Renal cortex interstitium (tissue), 15 donors: ENCODE data around the gene CNTN1. TPM values are rescaled to one million over a fixed set of nuclear protein-coding genes. Genes with fewer than 3 reads are reported as not detected.

Experiments
- DNase-seq, 11 donors: peaks; one replicate each; pipeline ENCODE4 v3.0.0-alpha.2; 2013; ENCODE audit warnings: low read depth in 9 of 11, low spot score in 4 of 11; ENCODE audit errors: extremely low read depth in 1 of 11
- long read RNA-seq, 16 experiments: transcript quantifications; one replicate each; lab custom pipeline, GENCODE V29; 2026
- polyA plus RNA-seq, 3 donors: library from polyadenylated mRNA; unstranded; fragments of 120-200 nt; gene quantifications; one replicate each; pipeline ENCODE4 v1.2.1, GENCODE V29; 2013; ENCODE audit not compliant: insufficient read length in 3 of 3

The CNTN1 gene
- 10 to 100 TPM; 37.6 to 45.2 (median 38.1) TPM for polyA plus RNA-seq
- long read RNA-seq, donor 1: 0 reads
- long read RNA-seq, donor 2: 0 reads
- long read RNA-seq, donor 3, full-length matches to known transcripts: 4 of 4 reads
- long read RNA-seq, donor 3, partial matches to known transcripts: 0 of 4 reads
- long read RNA-seq, donor 3, other reads (novel, unspliced or antisense): 0 of 4 reads
- long read RNA-seq, donor 4: 0 reads
- long read RNA-seq, donor 5: 0 reads
- long read RNA-seq, donor 6, full-length matches to known transcripts: 1 of 1 reads
- long read RNA-seq, donor 6, partial matches to known transcripts: 0 of 1 reads
- long read RNA-seq, donor 6, other reads (novel, unspliced or antisense): 0 of 1 reads
- long read RNA-seq, donor 7, full-length matches to known transcripts: 2 of 2 reads
- long read RNA-seq, donor 7, partial matches to known transcripts: 0 of 2 reads
- long read RNA-seq, donor 7, other reads (novel, unspliced or antisense): 0 of 2 reads
- long read RNA-seq, donor 8, full-length matches to known transcripts: 1 of 16 reads
- long read RNA-seq, donor 8, partial matches to known transcripts: 15 of 16 reads
- long read RNA-seq, donor 8, other reads (novel, unspliced or antisense): 0 of 16 reads
- long read RNA-seq, donor 9: 0 reads
- long read RNA-seq, donor 10, full-length matches to known transcripts: 2 of 2 reads
- long read RNA-seq, donor 10, partial matches to known transcripts: 0 of 2 reads
- long read RNA-seq, donor 10, other reads (novel, unspliced or antisense): 0 of 2 reads
- long read RNA-seq, donor 11, full-length matches to known transcripts: 4 of 4 reads
- long read RNA-seq, donor 11, partial matches to known transcripts: 0 of 4 reads
- long read RNA-seq, donor 11, other reads (novel, unspliced or antisense): 0 of 4 reads
- long read RNA-seq, donor 12: 0 reads
- long read RNA-seq, donor 13: 0 reads
- long read RNA-seq, donor 14, full-length matches to known transcripts: 2 of 2 reads
- long read RNA-seq, donor 14, partial matches to known transcripts: 0 of 2 reads
- long read RNA-seq, donor 14, other reads (novel, unspliced or antisense): 0 of 2 reads
- long read RNA-seq, donor 15, full-length matches to known transcripts: 2 of 2 reads
- long read RNA-seq, donor 15, partial matches to known transcripts: 0 of 2 reads
- long read RNA-seq, donor 15, other reads (novel, unspliced or antisense): 0 of 2 reads
- long read RNA-seq, donor 16, full-length matches to known transcripts: 5 of 10 reads
- long read RNA-seq, donor 16, partial matches to known transcripts: 5 of 10 reads
- long read RNA-seq, donor 16, other reads (novel, unspliced or antisense): 0 of 10 reads

DNA sequence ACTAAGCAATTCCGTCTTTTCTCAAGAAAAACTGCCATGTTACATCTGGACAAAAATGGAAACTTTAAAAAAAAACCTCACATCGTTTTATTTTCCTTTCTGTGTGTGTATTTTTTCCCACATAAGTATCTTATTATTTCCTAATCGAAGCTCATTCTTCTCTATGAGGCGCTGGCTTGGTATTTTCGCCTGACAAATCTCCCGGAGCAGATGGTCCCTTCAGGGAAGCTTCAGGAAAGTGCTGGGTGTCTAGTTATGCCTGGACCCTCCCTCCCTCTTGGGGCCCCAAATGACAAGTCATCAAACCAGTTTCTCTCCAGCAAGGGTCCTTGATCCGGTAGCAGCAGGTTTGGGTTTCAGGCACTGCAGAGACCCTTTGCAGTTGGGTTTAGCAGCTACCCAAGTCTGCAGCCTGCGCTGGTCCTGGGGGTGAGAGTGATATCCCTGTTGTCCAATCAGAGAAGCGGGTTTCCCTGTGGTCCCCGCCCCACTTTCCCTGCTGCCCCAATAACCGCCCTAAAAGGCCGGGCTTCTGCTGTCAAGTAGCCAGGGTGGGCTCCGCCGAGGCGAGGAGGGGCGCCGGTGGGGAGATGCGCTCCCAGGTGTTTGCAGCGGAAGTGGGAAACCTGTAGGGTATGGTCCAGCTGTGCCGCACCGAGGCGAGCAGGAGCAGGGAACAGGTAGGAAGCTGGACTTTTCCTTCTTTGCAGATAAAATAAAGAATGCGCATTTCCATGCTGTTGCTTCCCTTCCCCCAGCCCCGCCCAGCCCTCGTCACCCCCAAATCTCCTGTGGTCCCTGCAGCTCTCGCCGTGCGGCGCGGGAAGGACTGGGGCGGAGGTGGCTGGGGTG, at the start of gene CNTN1:
Gene CNTN1, plus strand, starts transcription at position 527 of the 852 bp plus-strand sequence.
- DNase-seq: peak; percentile 66 to 88 (median 80)

DNA sequence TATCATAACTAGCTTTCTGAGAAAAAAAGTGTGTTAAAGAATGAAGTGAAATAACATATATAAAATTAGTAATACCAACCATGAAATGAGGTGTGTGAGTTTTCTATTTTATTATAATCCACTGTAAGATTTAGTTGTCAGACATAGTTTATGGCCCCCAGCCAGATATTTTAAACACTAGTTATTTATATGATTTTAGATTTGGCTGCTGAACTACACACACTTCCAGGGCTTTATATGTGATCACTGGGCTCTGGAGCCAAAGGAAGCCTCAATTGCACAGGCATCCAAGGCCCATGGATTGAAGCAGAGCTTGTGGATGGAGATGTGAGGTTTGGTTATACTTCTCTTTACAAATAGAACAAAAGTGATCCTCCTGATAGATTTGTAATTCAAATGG, 48.7 kb upstream of the CNTN1 start:
- no peak for DNase-seq

DNA sequence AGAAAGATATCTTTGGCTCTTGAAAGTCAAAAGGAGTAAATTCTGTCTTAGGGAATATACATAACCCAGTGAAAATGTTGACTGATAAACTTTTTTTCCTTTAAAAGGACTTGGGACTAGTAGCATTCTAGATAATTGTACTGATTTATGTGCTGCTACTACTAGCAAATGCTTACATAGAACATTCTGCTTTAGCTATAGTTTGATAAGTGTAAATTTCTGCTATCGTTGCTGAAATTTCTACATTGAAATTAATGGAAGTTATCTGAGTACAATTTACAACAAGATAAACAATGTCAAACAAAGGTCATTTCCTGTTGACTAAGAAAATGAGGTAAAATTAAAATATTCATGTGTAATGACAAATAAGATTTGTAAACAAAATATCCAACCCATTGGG, 48.3 kb upstream of the CNTN1 start:
- no peak for DNase-seq

DNA sequence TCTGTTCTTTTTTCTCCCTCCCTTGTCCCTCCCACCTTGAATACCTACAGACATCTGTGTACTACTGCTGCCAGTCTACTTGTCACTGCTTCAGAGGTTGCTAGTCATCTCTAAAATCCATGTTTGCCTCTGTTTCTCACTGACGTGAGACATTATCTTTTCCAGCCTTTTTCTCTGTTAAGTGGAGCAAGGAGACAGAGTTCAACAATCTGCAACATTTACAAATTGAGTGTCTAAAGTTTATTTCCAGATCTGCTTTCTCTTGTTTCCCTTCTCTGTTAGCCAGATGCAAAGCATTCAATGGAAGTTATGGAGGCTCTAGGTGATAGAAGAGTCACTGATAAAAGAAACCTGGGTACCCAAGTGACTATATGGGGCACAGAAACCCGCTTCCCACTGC, 47.5 kb upstream of the CNTN1 start:
- no peak for DNase-seq

DNA sequence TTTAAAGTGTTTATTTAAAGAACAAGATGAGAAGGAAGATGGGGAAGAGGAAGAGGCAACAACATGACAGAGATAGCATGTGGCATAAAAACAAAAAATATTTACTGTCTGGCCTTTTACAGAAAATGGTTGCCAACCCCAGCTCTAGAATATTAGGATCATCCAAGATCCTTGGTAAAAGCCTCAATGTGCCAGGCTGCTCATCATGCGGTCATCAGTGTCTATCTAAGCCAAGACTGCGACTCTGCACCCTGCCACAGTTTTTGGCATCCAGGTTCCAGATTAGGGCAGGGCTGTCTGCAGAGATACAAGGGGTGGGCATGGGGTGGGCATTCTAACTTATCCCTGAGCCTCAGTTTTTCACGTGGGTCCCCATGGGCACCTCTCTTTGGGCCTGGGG, 46.9 kb upstream of the CNTN1 start:
- DNase-seq: no peak

DNA sequence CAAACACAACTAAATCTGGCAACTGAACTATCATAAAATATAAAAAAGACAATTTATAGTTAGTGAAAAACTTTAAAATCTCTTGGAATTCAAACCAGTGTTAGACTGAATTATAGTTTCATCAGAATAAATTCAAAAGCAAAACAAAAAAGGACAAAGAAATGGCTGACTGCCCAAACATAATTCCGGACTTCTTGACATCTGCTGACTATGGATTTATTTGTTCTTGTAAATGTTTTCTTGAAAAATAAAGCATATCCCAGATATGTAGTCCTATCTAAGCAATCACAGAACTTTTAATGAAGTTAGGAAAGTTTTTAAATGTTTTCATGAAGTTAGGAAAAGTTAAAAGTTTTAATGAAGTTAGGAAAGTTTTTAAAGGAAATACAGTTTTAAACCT, 45.8 kb upstream of the CNTN1 start:
- DNase-seq: peak in 3 of 11 donors; percentile 40 to 46 (median 45)

DNA sequence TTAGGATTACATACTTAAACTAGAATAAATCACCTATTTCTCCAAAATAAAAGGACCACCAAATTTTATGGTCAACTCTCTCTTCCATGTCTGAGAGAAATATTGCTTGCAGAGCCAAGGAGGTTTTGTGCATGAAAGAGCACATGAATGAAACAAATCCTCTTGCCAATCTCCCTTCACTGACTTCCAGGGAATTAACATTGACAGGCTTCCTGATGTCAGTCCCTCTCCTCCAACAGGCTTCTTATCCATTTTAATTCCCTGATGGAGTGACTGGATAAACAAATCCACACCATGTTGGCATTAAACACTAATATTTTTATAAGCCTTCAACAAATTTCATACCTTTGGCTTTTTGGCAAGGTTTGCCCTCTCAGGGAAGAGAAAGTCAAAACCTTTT, 45.3 kb upstream of the CNTN1 start:
- no peak for DNase-seq

DNA sequence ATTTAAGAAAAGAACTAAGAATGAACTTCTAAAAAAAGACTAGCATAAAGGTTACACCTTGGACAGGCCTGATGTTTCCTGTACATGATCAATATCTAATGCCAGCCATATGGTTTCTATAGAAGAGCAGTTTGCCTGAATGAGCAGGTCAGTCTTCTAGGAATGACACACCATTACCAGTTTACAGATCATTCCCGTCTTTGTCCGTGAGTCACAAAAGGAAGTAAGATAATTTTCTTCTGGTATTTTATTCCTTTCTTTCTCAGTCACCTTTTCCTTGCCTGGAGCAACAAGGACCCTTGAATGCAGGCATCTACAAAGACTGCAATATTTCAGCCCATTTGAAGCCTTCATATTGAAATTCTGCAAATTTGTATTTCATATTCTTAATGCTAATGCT, 44.6 kb upstream of the CNTN1 start:
- no peak for DNase-seq

DNA sequence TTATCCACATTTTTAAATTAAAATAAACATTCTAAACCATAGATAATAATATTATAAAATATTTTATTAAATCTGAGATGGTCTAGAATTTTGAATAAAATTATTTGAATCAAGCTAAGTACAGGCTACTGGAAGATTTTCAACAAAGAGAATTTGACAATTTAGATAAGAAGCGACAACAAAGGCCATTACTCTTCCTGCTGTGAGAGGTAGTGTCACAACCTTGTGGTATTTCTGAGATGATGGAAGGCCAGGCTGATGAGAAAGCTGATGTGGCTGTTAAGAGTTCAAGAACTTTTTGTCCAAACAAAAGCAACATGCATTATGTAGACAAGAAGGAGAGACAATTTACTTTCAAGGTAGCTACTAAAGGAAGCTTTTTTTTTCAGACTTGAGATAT, 43.7 kb upstream of the CNTN1 start:
- no peak for DNase-seq

DNA sequence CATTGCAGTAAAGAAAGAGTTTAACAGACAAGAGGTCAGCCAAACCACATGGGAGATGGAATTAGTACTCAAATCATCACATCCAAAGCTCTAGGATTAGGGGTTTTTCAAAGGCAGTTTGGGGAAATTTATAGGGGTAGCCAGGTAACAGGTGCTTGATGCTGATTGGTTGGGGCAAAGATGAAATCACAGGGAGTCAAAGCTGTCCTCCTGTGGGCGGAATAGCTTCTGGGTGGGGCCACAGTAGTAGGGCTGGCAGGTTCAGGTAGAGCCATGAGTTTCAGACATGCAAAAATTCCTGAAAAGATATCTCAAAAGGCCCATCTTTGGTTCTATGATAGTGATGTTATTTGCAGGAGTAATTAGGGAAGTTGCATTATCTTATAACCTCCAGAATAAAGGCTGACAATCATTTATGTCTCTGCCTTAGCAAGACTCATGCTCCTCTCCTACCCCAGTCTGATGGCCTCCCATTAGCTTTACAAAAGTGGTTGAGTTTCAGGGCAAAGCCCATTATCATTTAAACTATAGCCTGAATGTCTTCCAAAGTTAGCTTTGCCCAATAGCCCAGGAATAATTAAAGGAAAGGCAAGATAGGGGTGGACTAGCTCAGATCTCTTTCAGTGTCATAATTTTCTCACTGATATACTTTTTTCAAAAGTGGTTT, 42.1 kb upstream of the CNTN1 start:
- no peak for DNase-seq

DNA sequence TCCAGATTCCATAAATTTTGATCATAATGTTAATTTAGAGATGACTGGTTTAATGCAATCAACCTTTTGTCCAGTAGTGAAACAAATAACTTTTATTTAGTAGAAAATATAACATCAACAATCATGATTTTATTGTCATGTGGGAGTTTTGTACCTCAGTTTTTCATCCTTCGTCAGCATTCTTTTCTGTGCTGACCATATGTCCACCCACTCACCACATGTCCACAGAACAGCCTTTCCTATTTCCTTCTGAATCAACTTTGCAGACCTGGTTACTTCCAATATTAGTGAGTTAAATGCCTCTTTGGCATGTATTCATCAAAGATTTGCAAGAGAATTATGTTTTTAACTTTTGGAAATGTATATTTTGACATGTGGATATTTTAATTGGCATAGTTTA, 36.8 kb upstream of the CNTN1 start:
- no peak for DNase-seq

DNA sequence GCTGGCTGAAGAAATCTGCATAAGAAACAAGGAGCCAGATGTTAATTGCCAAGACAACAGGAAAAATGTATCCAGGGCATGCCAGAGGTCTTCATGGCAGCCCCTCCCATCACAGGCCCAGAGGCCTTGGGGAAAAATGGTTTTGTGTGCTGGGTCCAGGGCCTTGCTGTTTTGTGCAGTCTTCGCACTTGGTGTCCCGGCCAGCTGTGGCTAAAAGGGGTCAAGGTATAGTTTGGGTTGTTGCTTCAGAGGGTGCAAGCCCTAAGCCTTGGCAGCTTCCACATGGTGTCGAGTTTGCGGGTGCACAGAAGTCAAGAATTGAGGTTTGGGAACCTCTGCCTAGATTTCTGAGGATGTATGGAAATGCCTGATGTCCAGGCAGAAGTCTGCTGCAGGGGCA, 29.9 kb upstream of the CNTN1 start:
- DNase-seq: no peak

DNA sequence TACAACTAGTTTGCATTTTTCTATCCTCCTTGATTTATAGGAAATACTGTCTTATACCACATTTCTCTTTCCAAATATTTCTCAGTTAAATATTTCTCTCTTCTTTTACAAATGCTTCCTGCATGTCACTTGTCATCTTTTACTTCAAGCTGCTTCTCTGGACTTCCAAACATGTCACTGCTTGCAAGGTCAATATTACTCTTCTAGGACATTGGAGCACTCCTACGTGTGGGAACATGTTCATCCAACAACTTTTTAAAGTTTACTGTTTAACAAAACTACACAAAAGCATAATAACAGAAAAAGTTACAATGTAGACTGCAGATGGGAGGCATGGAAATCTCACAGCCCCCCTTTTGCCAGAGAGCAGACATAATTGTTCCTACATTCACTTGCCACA, 28.5 kb upstream of the CNTN1 start:
- DNase-seq: no peak

DNA sequence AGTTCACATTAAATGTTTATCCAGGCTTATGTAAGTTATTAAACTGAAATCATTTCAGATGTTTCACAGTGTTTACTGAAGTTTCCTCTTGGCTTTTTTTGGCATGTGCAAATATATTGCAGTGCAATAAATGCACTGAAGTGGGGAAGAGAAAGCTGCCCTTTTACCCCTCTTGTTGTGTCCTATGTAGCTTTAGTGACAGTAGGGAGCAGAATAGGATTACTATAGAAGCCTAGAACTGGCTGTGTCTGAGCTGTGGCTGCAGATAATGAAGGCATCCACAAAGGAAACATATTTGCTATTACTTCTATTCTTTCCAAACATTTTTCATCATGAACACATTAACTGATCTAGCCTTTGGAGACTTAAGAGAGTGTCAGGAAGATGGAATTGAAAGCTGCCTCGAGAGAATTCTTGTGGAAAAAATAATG, 24.1 kb upstream of the CNTN1 start:
- no peak for DNase-seq

DNA sequence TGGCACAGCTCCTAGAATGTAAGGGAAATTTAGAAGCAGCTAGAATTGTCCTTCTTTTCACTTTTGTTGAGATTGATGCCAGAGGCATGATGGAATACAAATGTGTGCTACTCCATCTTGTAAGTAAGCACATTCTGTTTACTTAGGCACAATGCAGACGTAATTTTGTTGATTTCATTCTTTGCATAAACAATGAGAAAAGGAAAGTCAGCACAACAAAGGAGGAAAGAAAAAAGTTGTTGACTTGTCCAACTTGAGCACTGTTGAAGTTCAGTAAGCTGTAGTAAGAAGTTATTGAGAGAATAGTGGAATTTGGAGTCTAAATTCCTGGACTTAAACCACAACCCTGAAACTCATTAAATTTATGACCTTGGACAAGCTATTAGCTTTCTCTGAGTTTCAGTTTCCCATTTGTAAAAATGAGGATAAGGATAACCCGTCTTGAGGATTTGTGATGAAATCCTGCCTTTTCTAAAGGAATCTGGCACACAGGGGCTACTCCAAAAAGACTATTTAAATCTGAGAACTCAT, 19.4 kb upstream of the CNTN1 start:
- DNase-seq: peak in 7 of 11 donors; percentile 50 to 77 (median 55)

DNA sequence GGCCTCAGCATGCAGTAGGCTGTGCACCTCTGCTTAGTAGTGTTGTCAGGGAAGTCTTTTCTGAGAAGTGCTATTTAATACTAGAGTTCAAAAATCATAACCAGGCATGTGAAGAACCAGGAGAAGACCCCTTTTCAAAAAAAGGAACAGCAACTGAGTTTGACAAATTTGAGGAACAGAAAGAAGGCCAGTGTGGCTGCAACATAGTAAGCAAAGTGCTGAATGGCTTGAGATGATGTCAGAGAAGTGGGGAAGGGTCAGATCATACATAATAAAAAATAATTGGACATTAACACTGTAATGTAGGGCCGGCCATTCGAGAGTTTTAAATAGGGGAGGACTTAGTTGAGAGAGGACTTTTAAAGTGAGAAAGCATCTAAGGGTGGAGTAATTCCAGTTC, 11.1 kb upstream of the CNTN1 start:
- no peak for DNase-seq

DNA sequence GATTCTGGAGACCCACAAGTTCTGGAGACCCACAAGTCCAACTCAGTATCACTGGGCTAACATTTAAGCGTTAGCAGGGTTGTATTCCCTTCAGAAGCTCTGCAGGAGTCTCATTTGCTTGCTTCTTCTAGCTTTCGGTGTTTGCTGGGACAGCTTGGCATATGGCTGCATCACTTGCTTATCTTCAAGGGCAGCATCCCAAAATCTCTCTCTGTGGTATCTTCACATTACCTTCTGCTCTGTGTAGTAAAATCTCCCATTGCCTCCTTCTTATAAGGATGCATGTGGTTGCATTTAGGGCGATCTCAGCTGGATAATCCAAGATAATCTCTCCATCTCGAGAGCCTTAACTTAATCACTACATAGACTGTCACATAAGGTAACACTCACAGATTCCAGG, 7.3 kb upstream of the CNTN1 start:
- no peak for DNase-seq
